Trophoblast cell (in vitro differentiated cells and primary cell): ENCODE data around the gene RPE65.
"Not testable (repeated sequence)": the region's sequence is repeated elsewhere in the genome, so short reads cannot be mapped to it uniquely, and the experiment has no call there.

Source experiments
- DNase-seq, 2 donors: peaks; one replicate each; pipeline ENCODE4 v3.0.0-alpha.2; 2016
- H2AFZ ChIP-seq: 2 replicates; pipeline ENCODE4 v1.6.1; 2013; ENCODE audit warnings: low read length, moderate library complexity, mild to moderate bottlenecking; ENCODE audit not compliant: insufficient read depth, poor library complexity
- H2AK5ac ChIP-seq: 2 replicates; pipeline ENCODE4 v1.6.1; 2013; ENCODE audit warnings: mild to moderate bottlenecking, low read length
- H2BK120ac ChIP-seq: 2 replicates; pipeline ENCODE4 v1.6.1; 2013; ENCODE audit warnings: low read length, mild to moderate bottlenecking, moderate library complexity; ENCODE audit not compliant: insufficient read depth, poor library complexity
- H2BK12ac ChIP-seq: 2 replicates; pipeline ENCODE4 v1.6.1; 2013; ENCODE audit warnings: mild to moderate bottlenecking, low read length, moderate library complexity
- H2BK5ac ChIP-seq: 2 replicates; pipeline ENCODE4 v1.6.1; 2013; ENCODE audit warnings: low read length, low read depth, moderate library complexity, mild to moderate bottlenecking; ENCODE audit not compliant: poor library complexity
- H3K14ac ChIP-seq: 2 replicates; pipeline ENCODE4 v1.6.1; 2013; ENCODE audit warnings: mild to moderate bottlenecking, low read length
- H3K18ac ChIP-seq: 2 replicates; pipeline ENCODE4 v1.6.1; 2013; ENCODE audit warnings: mild to moderate bottlenecking, low read length
- H3K23ac ChIP-seq: 2 replicates; pipeline ENCODE4 v1.6.1; 2013; ENCODE audit warnings: low read length
- H3K27ac ChIP-seq: 2 replicates; pipeline ENCODE4 v1.5.1; 2013; ENCODE audit warnings: low read depth, mild to moderate bottlenecking, inconsistent platforms, low read length, moderate library complexity
- H3K27me3 ChIP-seq: 2 replicates; pipeline ENCODE4 v1.6.1; 2013; ENCODE audit warnings: inconsistent platforms, mild to moderate bottlenecking, low read length, moderate library complexity; ENCODE audit not compliant: insufficient read depth
- H3K36me3 ChIP-seq, 2 experiments: 1 replicate in 1 of 2; 2 replicates in 1 of 2; pipeline ENCODE4 v1.6.1; 2013; ENCODE audit warnings: low read length in 2 of 2, mild to moderate bottlenecking in 2 of 2, moderate library complexity in 1 of 2; ENCODE audit not compliant: insufficient read depth in 2 of 2, control insufficient read depth in 1 of 2
- H3K4ac ChIP-seq: 2 replicates; pipeline ENCODE4 v1.6.1; 2013; ENCODE audit warnings: low read depth, mild to moderate bottlenecking, low read length, moderate library complexity
- H3K4me1 ChIP-seq, 2 experiments: 1 replicate in 1 of 2; 2 replicates in 1 of 2; pipeline ENCODE4 v1.6.1; 2013; ENCODE audit warnings: low read length in 2 of 2, mild to moderate bottlenecking in 2 of 2, moderate library complexity in 1 of 2; ENCODE audit not compliant: insufficient read depth in 2 of 2, control insufficient read depth in 1 of 2
- H3K4me2 ChIP-seq: 2 replicates; pipeline ENCODE4 v1.6.1; 2013; ENCODE audit warnings: inconsistent platforms, mild to moderate bottlenecking, low read length, moderate library complexity
- H3K4me3 ChIP-seq: 2 replicates; pipeline ENCODE4 v1.5.1; 2013; ENCODE audit warnings: mild to moderate bottlenecking, low read depth, low read length, inconsistent platforms
- H3K79me1 ChIP-seq: one replicate; pipeline ENCODE4 v1.6.1; 2013; ENCODE audit warnings: low read length
- H3K79me2 ChIP-seq: 2 replicates; pipeline ENCODE4 v1.6.1; 2013; ENCODE audit warnings: low read length, mild to moderate bottlenecking; ENCODE audit not compliant: control insufficient read depth, insufficient read depth, poor library complexity
- H3K9ac ChIP-seq: 2 replicates; pipeline ENCODE4 v1.6.1; 2013; ENCODE audit warnings: mild to moderate bottlenecking, low read length
- H3K9me3 ChIP-seq: 2 replicates; pipeline ENCODE4 v1.6.1; 2013; ENCODE audit warnings: low read depth, mild to moderate bottlenecking, control low read depth, inconsistent platforms, low read length; ENCODE audit not compliant: insufficient read depth
- H4K12ac ChIP-seq: 2 replicates; pipeline ENCODE4 v1.6.1; 2013; ENCODE audit warnings: low read depth, mild to moderate bottlenecking, low read length, moderate library complexity
- H4K8ac ChIP-seq: 2 replicates; pipeline ENCODE4 v1.6.1; 2013; ENCODE audit warnings: low read depth, mild to moderate bottlenecking, low read length, moderate library complexity
- H4K91ac ChIP-seq: one replicate; pipeline ENCODE4 v1.6.1; 2013; ENCODE audit warnings: low read depth, mild to moderate bottlenecking, low read length, moderate library complexity
- WGBS: extraction: QIAGEN DNeasy Blood & Tissue Kit; methylation state at CpG from one replicate; pipeline ENCODE4 v1.1.7; 2013; ENCODE audit warnings: missing lambda C conversion rate; ENCODE audit not compliant: insufficient read length, insufficient coverage; ENCODE audit errors: extremely low coverage; 5-methylcytosine and 5-hydroxymethylcytosine counted together

RPE65 gene

DNA sequence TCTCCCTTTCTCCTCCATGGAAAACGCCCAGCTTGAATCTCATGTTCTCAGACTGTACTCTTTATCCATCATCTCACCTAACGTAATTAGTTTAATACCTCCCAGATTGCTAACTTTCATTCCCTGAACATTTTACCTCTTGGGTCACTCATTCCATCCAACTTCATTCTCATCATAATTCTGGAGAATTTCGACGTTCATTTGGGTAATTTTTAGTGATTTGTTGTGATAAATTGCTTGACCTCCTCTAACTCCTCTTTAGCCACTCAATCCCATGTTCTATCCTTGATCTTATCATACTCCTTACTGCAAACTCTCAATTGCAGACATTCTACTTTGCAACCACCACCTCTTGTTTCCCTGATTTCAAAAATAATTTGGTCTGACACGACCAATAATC is 28.4 kb downstream of the RPE65 start:
- H2AFZ ChIP-seq = no peak overlapping the region
- no peaks in the 10 kb centered on the region for H3K79me1 ChIP-seq
- no peak overlapping the region for H3K4ac ChIP-seq
- no peaks in the 10 kb centered on the region for H3K4me1 ChIP-seq
- peak in 1 of 2 donors; percentile 64 for DNase-seq
- H3K27me3 ChIP-seq = no peaks in the 10 kb centered on the region
- H3K18ac ChIP-seq = no peak overlapping the region
- H3K36me3 ChIP-seq = no peaks in the 10 kb centered on the region
- no peak overlapping the region for H3K14ac ChIP-seq
- H3K79me2 ChIP-seq = no peaks in the 10 kb centered on the region
- H3K9ac ChIP-seq = no peak overlapping the region
- no peak overlapping the region for H4K91ac ChIP-seq
- no peak overlapping the region for H3K4me2 ChIP-seq
- no peaks in the 10 kb centered on the region for H3K9me3 ChIP-seq
- H2BK120ac ChIP-seq = no peak overlapping the region
- H2BK5ac ChIP-seq = no peak overlapping the region
- no peak overlapping the region for H2BK12ac ChIP-seq
- no peak overlapping the region for H4K12ac ChIP-seq
- H2AK5ac ChIP-seq = no peak overlapping the region
- no peak overlapping the region for H3K27ac ChIP-seq
- H3K4me3 ChIP-seq = no peak overlapping the region
- WGBS = no CpG with 5 or more reads among the region's 5 CpGs
- no peak overlapping the region for H3K23ac ChIP-seq
- H4K8ac ChIP-seq = no peak overlapping the region

DNA sequence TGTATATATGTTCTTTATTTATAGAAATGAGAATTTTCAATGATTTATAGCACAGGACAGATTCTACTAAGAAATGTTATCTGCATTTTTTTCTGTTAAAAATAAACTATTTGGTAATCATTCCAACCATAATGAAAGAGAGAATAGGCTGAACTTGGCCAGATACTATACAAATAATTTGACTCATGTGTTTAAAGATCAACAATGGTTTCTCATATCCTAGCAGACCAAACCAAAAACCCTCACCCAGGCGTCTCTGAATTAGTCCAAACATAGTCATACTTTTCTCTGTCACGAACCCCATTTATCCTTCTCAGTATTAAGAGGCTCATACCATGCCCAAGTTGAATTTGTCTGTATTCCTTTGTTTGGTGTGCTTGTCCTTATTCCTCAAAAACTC is 40.3 kb downstream of the RPE65 start:
- Histone ChIP-seq H3K18ac (no peak overlapping the region), H3K23ac (no peak overlapping the region), H2BK120ac (no peak overlapping the region), H2BK12ac (no peak overlapping the region), H3K14ac (no peak overlapping the region), H3K4me2 (no peak overlapping the region), H3K79me1 (no peaks in the 10 kb centered on the region), H3K9ac (no peak overlapping the region), H3K79me2 (no peaks in the 10 kb centered on the region), H3K27ac (no peak overlapping the region), H4K12ac (no peak overlapping the region), H3K4ac (no peak overlapping the region), H2AFZ (no peak overlapping the region), H3K27me3 (no peaks in the 10 kb centered on the region), H3K4me3 (no peak overlapping the region), H4K91ac (no peak overlapping the region), H3K9me3 (no peaks in the 10 kb centered on the region), H4K8ac (no peak overlapping the region), H3K36me3 (no peaks in the 10 kb centered on the region), H3K4me1 (no peaks in the 10 kb centered on the region), H2AK5ac (no peak overlapping the region), H2BK5ac (no peak overlapping the region)
- WGBS = no CpG with 5 or more reads among the region's 2 CpGs
- no peak for DNase-seq

DNA sequence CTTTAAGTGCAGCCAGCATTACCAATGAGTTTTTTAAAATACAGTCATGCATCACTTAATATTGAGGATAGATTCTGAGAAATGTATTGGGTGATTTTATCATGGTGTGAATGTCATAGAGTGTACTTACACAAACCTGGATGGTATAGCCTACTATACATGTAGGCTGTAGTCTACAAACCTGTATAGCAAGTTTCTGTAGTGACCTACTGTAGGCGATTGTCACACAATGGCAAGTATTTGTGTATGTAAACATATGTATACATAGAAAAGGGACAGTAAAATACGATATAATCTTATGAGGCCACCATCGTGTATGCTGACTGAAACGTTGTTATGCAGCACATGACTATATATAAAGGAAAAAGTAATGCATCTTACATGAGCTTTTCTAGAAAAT is 48.2 kb downstream of the RPE65 start:
- H3K9me3 ChIP-seq = no peaks in the 10 kb centered on the region

DNA sequence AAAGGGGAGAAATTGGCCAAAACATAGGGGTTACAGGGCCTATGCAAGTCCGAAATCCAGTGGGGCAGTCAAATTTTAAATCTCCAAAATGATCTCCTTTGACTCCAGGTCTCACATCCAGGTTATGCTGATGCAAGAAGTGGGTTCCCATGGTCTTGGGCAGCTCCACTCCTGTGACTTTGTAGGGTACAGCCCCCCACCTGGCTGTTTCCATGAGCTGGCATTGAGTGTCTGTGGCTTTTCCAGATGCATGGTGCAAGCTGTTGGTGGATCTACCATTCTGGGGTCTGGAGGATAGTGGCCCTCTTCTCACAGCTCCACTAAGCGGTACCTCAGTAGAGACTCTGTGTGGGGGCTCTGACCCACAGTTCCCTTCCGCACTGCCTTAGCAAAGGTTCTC is 54.2 kb downstream of the RPE65 start:
- H3K27ac ChIP-seq, H3K79me1 ChIP-seq, H3K36me3 ChIP-seq, H3K4me3 ChIP-seq, H3K9me3 ChIP-seq, H3K14ac ChIP-seq, H2AFZ ChIP-seq, H2BK5ac ChIP-seq, H3K9ac ChIP-seq, H3K4me2 ChIP-seq, H4K12ac ChIP-seq, H2BK120ac ChIP-seq, H2AK5ac ChIP-seq, H3K23ac ChIP-seq, DNase-seq, H3K4ac ChIP-seq, H3K18ac ChIP-seq, H2BK12ac ChIP-seq, H4K8ac ChIP-seq, H3K27me3 ChIP-seq, H3K4me1 ChIP-seq, H4K91ac ChIP-seq, H3K79me2 ChIP-seq: not testable (repeated sequence)
- no CpG with 5 or more reads among the region's 3 CpGs for WGBS

More for the DNA sequence above, 48.2 kb downstream of the RPE65 start:
- Histone ChIP-seq H4K8ac (no peak overlapping the region), H4K91ac (no peak overlapping the region), H3K4me1 (no peaks in the 10 kb centered on the region), H3K4me2 (no peak overlapping the region), H2BK5ac (no peak overlapping the region), H3K79me2 (no peaks in the 10 kb centered on the region), H2AFZ (no peak overlapping the region), H3K18ac (no peak overlapping the region), H3K36me3 (no peaks in the 10 kb centered on the region), H3K27me3 (no peaks in the 10 kb centered on the region), H3K27ac (no peak overlapping the region), H3K9ac (no peak overlapping the region), H2AK5ac (no peak overlapping the region), H3K14ac (no peak overlapping the region), H3K79me1 (no peaks in the 10 kb centered on the region), H3K4me3 (no peak overlapping the region), H2BK120ac (no peak overlapping the region), H2BK12ac (no peak overlapping the region), H4K12ac (no peak overlapping the region), H3K23ac (no peak overlapping the region), H3K4ac (no peak overlapping the region)
- WGBS = no CpG with 5 or more reads among the region's 4 CpGs
- DNase-seq = no peak
